ENCODE data around the gene NME8. TPM values are rescaled to one million over a fixed set of nuclear protein-coding genes. Genes with fewer than 3 reads are reported as not detected.

Gene NME8
- total RNA-seq, 1 donor from 2014 or later = 0.14 TPM

- Mint-ChIP-seq H3K27ac (no peak overlapping the region), H3K4me1 (ENCODE audit: unreplicated experiment) (peaks cover 4% of the 10 kb centered on the region), H3K36me3 (no peaks in the 10 kb centered on the region), H3K9me3 (no peaks in the 10 kb centered on the region), H3K4me3 (no peak overlapping the region), H3K27me3 (peaks cover 8% of the 10 kb centered on the region)
- TF ChIP-seq CTCF (conservative IDR thresholded peaks at IDR 0.05) = peak; percentile 68
- DNase-seq (ENCODE audit: extremely low spot score, unreplicated experiment) = no peak
These were observed 5.1 kb downstream of the NME8 start for GRCh38 chr7:37853468-37853867.

GRCh38 chr7:37882086-37882485 is 33.7 kb downstream of the NME8 start:
- Mint-ChIP-seq H3K27ac (no peak overlapping the region), H3K4me3 (no peak overlapping the region), H3K36me3 (no peaks in the 10 kb centered on the region), H3K4me1 (ENCODE audit: unreplicated experiment) (no peaks in the 10 kb centered on the region), H3K27me3 (no peaks in the 10 kb centered on the region), H3K9me3 (no peaks in the 10 kb centered on the region)
- no peak for TF ChIP-seq CTCF (conservative IDR thresholded peaks at IDR 0.05)
- DNase-seq (ENCODE audit: extremely low spot score, unreplicated experiment) = no peak

- no peak overlapping the region for H3K27ac Mint-ChIP-seq
- no peak for DNase-seq (ENCODE audit: extremely low spot score, unreplicated experiment)
- H3K9me3 Mint-ChIP-seq = no peaks in the 10 kb centered on the region
- H3K4me1 Mint-ChIP-seq (ENCODE audit: unreplicated experiment) = no peaks in the 10 kb centered on the region
- no peaks in the 10 kb centered on the region for H3K27me3 Mint-ChIP-seq
- H3K36me3 Mint-ChIP-seq = no peaks in the 10 kb centered on the region
- H3K4me3 Mint-ChIP-seq = no peak overlapping the region
- TF ChIP-seq CTCF (conservative IDR thresholded peaks at IDR 0.05) = no peak
These were observed 45.0 kb downstream of the NME8 start for GRCh38 chr7:37893359-37893758.

GRCh38 chr7:37894671-37895070 is 46.3 kb downstream of the NME8 start:
- Mint-ChIP-seq H3K36me3 (no peaks in the 10 kb centered on the region), H3K27ac (no peak overlapping the region), H3K9me3 (no peaks in the 10 kb centered on the region), H3K4me1 (ENCODE audit: unreplicated experiment) (no peaks in the 10 kb centered on the region), H3K27me3 (no peaks in the 10 kb centered on the region), H3K4me3 (no peak overlapping the region)
- no peak for TF ChIP-seq CTCF (conservative IDR thresholded peaks at IDR 0.05)
- no peak for DNase-seq (ENCODE audit: extremely low spot score, unreplicated experiment)

- H3K9me3 Mint-ChIP-seq = no peaks in the 10 kb centered on the region
- no peak overlapping the region for H3K4me3 Mint-ChIP-seq
- peaks cover 4% of the 10 kb centered on the region for H3K27me3 Mint-ChIP-seq
- H3K4me1 Mint-ChIP-seq (ENCODE audit: unreplicated experiment) = peaks cover 6% of the 10 kb centered on the region
- no peak for DNase-seq (ENCODE audit: extremely low spot score, unreplicated experiment)
- TF ChIP-seq CTCF (conservative IDR thresholded peaks at IDR 0.05) = no peak
- no peak overlapping the region for H3K27ac Mint-ChIP-seq
- no peaks in the 10 kb centered on the region for H3K36me3 Mint-ChIP-seq
These were observed 51.4 kb downstream of the NME8 start for GRCh38 chr7:37899712-37900247.
